Measurements from ENCODE around the gene OTULINL.

GRCh38 chr5:14608169-14608568 lies 26.6 kb downstream of the OTULINL start:
- TF ChIP-seq MAX (CRISPR knock-in tag; IDR thresholded peaks at IDR 0.05) (no peak), IRF2 (CRISPR knock-in tag; IDR thresholded peaks at IDR 0.05; ENCODE audit: borderline replicate concordance, low read depth) (no peak), CTCF (IDR thresholded peaks at IDR 0.05) (no peak), AFF4 (CRISPR knock-in tag; IDR thresholded peaks at IDR 0.05; ENCODE audit: borderline replicate concordance) (no peak), NR2C2 (CRISPR knock-in tag; IDR thresholded peaks at IDR 0.05) (no peak), STAT6 (CRISPR knock-in tag; conservative IDR thresholded peaks at IDR 0.05; ENCODE audit: low read depth) (no peak), GABPB1 (CRISPR knock-in tag; IDR thresholded peaks at IDR 0.05) (no peak), ESRRA (CRISPR knock-in tag; IDR thresholded peaks at IDR 0.05; ENCODE audit: borderline replicate concordance) (no peak), USF1 (CRISPR knock-in tag; IDR thresholded peaks at IDR 0.05) (no peak), GRHL2 (CRISPR knock-in tag; IDR thresholded peaks at IDR 0.05; ENCODE audit: insufficient replicate concordance, severe bottlenecking) (no peak), CREM (CRISPR knock-in tag; IDR thresholded peaks at IDR 0.05) (no peak), TEAD1 (CRISPR knock-in tag; IDR thresholded peaks at IDR 0.05) (no peak), SP1 (CRISPR knock-in tag; conservative IDR thresholded peaks at IDR 0.05) (no peak)

Measured in WTC11 (cell line).